ENCODE results near the gene MPG.

Gene MPG

GRCh38 chr16:85865-86264 is 7.8 kb downstream of the MPG start:
- no peak overlapping the region for H3K9ac ChIP-seq (ENCODE audit: low read depth, low read length)
- no peaks in the 10 kb centered on the region for H3K9me3 ChIP-seq (ENCODE audit: insufficient read depth, low read length, severe bottlenecking)
- H3K4me1 ChIP-seq (ENCODE audit: insufficient read depth, low read length) = peaks cover 4% of the 10 kb centered on the region
- H3K27ac ChIP-seq (ENCODE audit: low read length) = no peak overlapping the region
- H3K4me2 ChIP-seq (ENCODE audit: insufficient read depth, low read length) = no peak overlapping the region
- H3K36me3 ChIP-seq (ENCODE audit: insufficient read depth, low read length) = peaks cover 65% of the 10 kb centered on the region
- H2AFZ ChIP-seq (ENCODE audit: low read depth, low read length) = no peak overlapping the region
- ATAC-seq (ENCODE audit: insufficient read depth, low read depth) = no peak
- H3K4me3 ChIP-seq (ENCODE audit: low read depth in 1 of 2, low read length in 2 of 2) = no peak overlapping the region
- H3K79me2 ChIP-seq (ENCODE audit: insufficient read depth, low read length) = 0 out of 2 replicates have a peak, but pooled peaks cover 2% of the 10 kb centered on the region
- DNase-seq = no peak
- TF ChIP-seq EZH2 (IDR thresholded peaks at IDR 0.05; ENCODE audit: borderline replicate concordance, low read depth, low read length, severe bottlenecking) = no peak
- no peak for TF ChIP-seq CTCF (IDR thresholded peaks at IDR 0.05; ENCODE audit: borderline replicate concordance, extremely low read depth, low read length, poor library complexity, severe bottlenecking)
- peaks cover 44% of the 10 kb centered on the region for H4K20me1 ChIP-seq (ENCODE audit: insufficient read depth, low read length)
- H3K27me3 ChIP-seq (ENCODE audit: insufficient read depth, low read length, poor library complexity) = no peaks in the 10 kb centered on the region

- 0 out of 2 replicates have a peak, but pooled peaks cover 2% of the 10 kb centered on the region for H3K79me2 ChIP-seq (ENCODE audit: insufficient read depth, low read length)
- no peaks in the 10 kb centered on the region for H3K9me3 ChIP-seq (ENCODE audit: insufficient read depth, low read length, severe bottlenecking)
- no peak for ATAC-seq (ENCODE audit: insufficient read depth, low read depth)
- DNase-seq = no peak
- peaks cover 42% of the 10 kb centered on the region for H4K20me1 ChIP-seq (ENCODE audit: insufficient read depth, low read length)
- H3K4me1 ChIP-seq (ENCODE audit: insufficient read depth, low read length) = peaks cover 4% of the 10 kb centered on the region
- H3K27me3 ChIP-seq (ENCODE audit: insufficient read depth, low read length, poor library complexity) = no peaks in the 10 kb centered on the region
- H3K9ac ChIP-seq (ENCODE audit: low read depth, low read length) = no peak overlapping the region
- no peak overlapping the region for H3K4me3 ChIP-seq (ENCODE audit: low read depth in 1 of 2, low read length in 2 of 2)
- TF ChIP-seq CTCF (IDR thresholded peaks at IDR 0.05; ENCODE audit: borderline replicate concordance, extremely low read depth, low read length, poor library complexity, severe bottlenecking) (no peak), EZH2 (IDR thresholded peaks at IDR 0.05; ENCODE audit: borderline replicate concordance, low read depth, low read length, severe bottlenecking) (no peak)
- H3K27ac ChIP-seq (ENCODE audit: low read length) = no peak overlapping the region
- no peak overlapping the region for H2AFZ ChIP-seq (ENCODE audit: low read depth, low read length)
- no peak overlapping the region for H3K4me2 ChIP-seq (ENCODE audit: insufficient read depth, low read length)
- peaks cover 68% of the 10 kb centered on the region for H3K36me3 ChIP-seq (ENCODE audit: insufficient read depth, low read length)
Measured at GRCh38 chr16:86483-86952, 8.5 kb downstream of the MPG start.

GRCh38 chr16:88613-89012 is 10.6 kb downstream of the MPG start:
- no peak overlapping the region for H3K4me3 ChIP-seq (ENCODE audit: low read depth in 1 of 2, low read length in 2 of 2)
- H4K20me1 ChIP-seq (ENCODE audit: insufficient read depth, low read length) = peaks cover 44% of the 10 kb centered on the region
- peaks cover 84% of the 10 kb centered on the region for H3K36me3 ChIP-seq (ENCODE audit: insufficient read depth, low read length)
- TF ChIP-seq CTCF (IDR thresholded peaks at IDR 0.05; ENCODE audit: borderline replicate concordance, extremely low read depth, low read length, poor library complexity, severe bottlenecking) (no peak), EZH2 (IDR thresholded peaks at IDR 0.05; ENCODE audit: borderline replicate concordance, low read depth, low read length, severe bottlenecking) (no peak)
- 0 out of 2 replicates have a peak, but pooled peaks cover 2% of the 10 kb centered on the region for H3K79me2 ChIP-seq (ENCODE audit: insufficient read depth, low read length)
- no peak for ATAC-seq (ENCODE audit: insufficient read depth, low read depth)
- no peaks in the 10 kb centered on the region for H3K9me3 ChIP-seq (ENCODE audit: insufficient read depth, low read length, severe bottlenecking)
- H3K9ac ChIP-seq (ENCODE audit: low read depth, low read length) = no peak overlapping the region
- no peak overlapping the region for H3K27ac ChIP-seq (ENCODE audit: low read length)
- DNase-seq = no peak
- H3K4me1 ChIP-seq (ENCODE audit: insufficient read depth, low read length) = peaks cover 4% of the 10 kb centered on the region
- H3K27me3 ChIP-seq (ENCODE audit: insufficient read depth, low read length, poor library complexity) = no peaks in the 10 kb centered on the region
- H3K4me2 ChIP-seq (ENCODE audit: insufficient read depth, low read length) = no peak overlapping the region
- H2AFZ ChIP-seq (ENCODE audit: low read depth, low read length) = no peak overlapping the region
